T-cell (primary cell): Measurements from ENCODE around the gene QRICH2. TPM values are rescaled to one million over a fixed set of nuclear protein-coding genes. Genes with fewer than 3 reads are reported as not detected.

Source experiments
- ATAC-seq, 4 experiments: fragments of 200-7000 bp in 3 of 4; fragments of 150-1000 bp in 1 of 4; cut with Tn5 transposase; replicated peaks in 1 of 4; 1 replicate in 3 of 4; 2 replicates in 1 of 4; pipeline ENCODE4 v1.10.0; 2021; ENCODE audit warnings: moderate library complexity in 3 of 4, mild to moderate bottlenecking in 2 of 4, moderate number of reproducible peaks in 1 of 4
- CTCF ChIA-PET, 2 donors: fragments of 300-600 bp; sonication (Branson Sonifier 250); formaldehyde crosslinking; loops; one replicate each; lab custom pipeline; 2022; ENCODE audit warnings: antibody characterized with exemption in 2 of 2; lab: Charles Lee
- POLR2A ChIA-PET, 2 donors: fragments of 300-600 bp; sonication (Branson Sonifier 250); formaldehyde crosslinking; loops; one replicate each; lab custom pipeline; 2022; ENCODE audit warnings: antibody characterized with exemption in 2 of 2; lab: Charles Lee
- DNase-seq, 35 experiments: peaks; one replicate each; pipeline versions ENCODE4 v3.0.0 to v3.0.0-alpha.2; 2013 to 2023
- H3K27ac ChIP-seq: one replicate; pipeline ENCODE4 v1.5.1; 2013; ENCODE audit warnings: low read length
- H3K27me3 ChIP-seq, 2 experiments: replicated peaks in 1 of 2; 1 replicate in 1 of 2; 2 replicates in 1 of 2; pipeline versions ENCODE4 v1.6.1 to v1.7.0; 2013; ENCODE audit warnings: low read length in 1 of 2, mixed read lengths in 1 of 2; ENCODE audit not compliant: control insufficient read depth in 2 of 2, insufficient read depth in 2 of 2; ENCODE audit errors: extremely low read depth in 1 of 2
- H3K36me3 ChIP-seq, 2 donors: 1 replicate in 1 of 2; 2 replicates in 1 of 2; pipeline versions ENCODE4 v1.6.1 to v1.7.0; 2013; ENCODE audit warnings: low read length in 1 of 2; ENCODE audit not compliant: control insufficient read depth in 2 of 2, insufficient read depth in 1 of 2; ENCODE audit errors: extremely low read depth in 1 of 2
- H3K4me1 ChIP-seq, 2 experiments: 1 replicate in 1 of 2; 2 replicates in 1 of 2; pipeline versions ENCODE4 v1.6.1 to v1.7.0; 2013; ENCODE audit warnings: low read length in 2 of 2, mixed read lengths in 1 of 2; ENCODE audit not compliant: insufficient read depth in 2 of 2, control insufficient read depth in 1 of 2; ENCODE audit errors: extremely low read depth in 1 of 2
- H3K4me3 ChIP-seq, 2 donors: 1 replicate in 1 of 2; 2 replicates in 1 of 2; pipeline versions ENCODE4 v1.5.1 to v1.7.0; 2013; ENCODE audit warnings: mild to moderate bottlenecking in 2 of 2, low read length in 1 of 2, moderate library complexity in 1 of 2; ENCODE audit not compliant: control insufficient read depth in 1 of 2; ENCODE audit errors: extremely low read depth in 1 of 2
- H3K9me3 ChIP-seq: 2 replicates; pipeline ENCODE4 v1.7.0; 2013
- H3K27ac Mint-ChIP-seq, 2 donors: one replicate each; pipeline ENCODE4 v1.8.0; 2020 to 2021; ENCODE audit warnings: mild to moderate bottlenecking in 2 of 2, mixed read lengths in 2 of 2
- H3K27me3 Mint-ChIP-seq, 2 donors: one replicate each; pipeline ENCODE4 v1.8.0; 2021 to 2022; ENCODE audit warnings: mixed read lengths in 2 of 2
- H3K36me3 Mint-ChIP-seq: one replicate; pipeline ENCODE4 v1.8.0; 2021; ENCODE audit warnings: mixed read lengths
- H3K4me1 Mint-ChIP-seq, 3 donors: one replicate each; pipeline ENCODE4 v1.8.0; 2020 to 2022; ENCODE audit warnings: mixed read lengths in 3 of 3, mild to moderate bottlenecking in 1 of 3
- H3K4me3 Mint-ChIP-seq, 3 donors: one replicate each; pipeline ENCODE4 v1.8.0; 2020 to 2022; ENCODE audit warnings: mild to moderate bottlenecking in 3 of 3, mixed read lengths in 3 of 3, moderate library complexity in 3 of 3
- H3K9me3 Mint-ChIP-seq, 3 donors: one replicate each; pipeline ENCODE4 v1.8.0; 2020 to 2022; ENCODE audit warnings: mixed read lengths in 3 of 3
- WGBS: methylation state at CpG from one replicate; pipeline ENCODE4 v1.1.5; 2013; ENCODE audit warnings: missing lambda C conversion rate; ENCODE audit not compliant: insufficient coverage; 5-methylcytosine and 5-hydroxymethylcytosine counted together
- total RNA-seq, 35 experiments: library from RNA in 6 of 35; stranded (reverse) in 6 of 35; fragments of 120-200 nt in 1 of 35; gene quantifications; one replicate each; pipeline versions ENCODE4 v1.2.1 to v1.2.4 and lab custom pipeline; 2013 to 2026

The QRICH2 gene
- total RNA-seq, 5 donors from 2014 or later (not counting 1 experiment from before 2014, with no cell fraction given): 3.0 to 4.3 (median 3.4) TPM

DNA sequence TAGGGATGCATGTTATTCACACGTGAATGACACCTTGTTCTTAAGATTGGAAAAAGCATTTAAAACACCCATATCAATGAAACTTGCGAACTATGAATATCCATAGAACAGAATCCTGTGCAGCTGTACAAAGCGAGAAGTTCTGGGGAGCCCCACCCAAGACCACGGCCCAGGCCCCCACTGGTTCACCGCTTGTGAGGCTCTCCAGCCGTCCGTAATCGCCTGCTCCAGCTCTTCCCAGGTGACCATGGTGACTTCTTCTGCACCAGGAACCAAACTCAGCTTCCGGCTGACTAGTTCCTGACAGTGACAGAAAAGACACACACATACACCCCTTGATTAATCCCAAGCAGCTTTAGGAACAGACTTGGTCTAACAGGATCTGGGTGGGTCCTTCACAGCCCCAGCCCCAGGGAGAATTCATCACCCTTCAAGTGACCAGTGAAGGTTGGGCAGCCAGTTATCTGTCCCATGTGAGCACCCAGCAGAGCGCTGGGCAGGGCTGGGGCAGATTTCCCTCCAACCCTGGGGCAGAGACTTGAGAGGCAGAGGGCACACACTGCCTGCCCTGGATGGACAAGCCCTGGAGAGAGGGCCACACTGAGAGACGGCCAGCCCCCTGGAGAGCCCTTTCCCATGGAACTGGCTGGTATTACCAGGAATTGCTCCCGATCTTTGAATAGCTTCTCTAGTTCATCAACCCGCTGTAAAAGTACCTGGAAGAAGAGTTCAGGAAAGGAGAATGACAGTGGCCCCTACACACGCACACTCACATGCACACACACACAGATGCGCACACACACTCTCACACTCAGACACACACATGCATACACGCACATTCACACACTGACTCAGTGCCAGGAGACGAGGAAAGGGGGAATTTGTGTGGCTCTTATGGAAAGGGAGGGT is 3.6 kb downstream of the QRICH2 start:
- POLR2A ChIA-PET: no interaction called here
- H3K4me1 Mint-ChIP-seq: peaks cover 0 to 1% (median 0%) of the 10 kb centered on the region in 3 donors
- Histone ChIP-seq H3K36me3 (peaks cover 0 to 4% of the 10 kb centered on the region in 2 donors), H3K27me3 (no peaks in the 10 kb centered on the region), H3K9me3 (no peaks in the 10 kb centered on the region), H3K4me1 (no peaks in the 10 kb centered on the region), H3K27ac (no peak overlapping the region), H3K4me3 (no peak overlapping the region)
- CTCF ChIA-PET: interaction anchor here (0.7 to 3.7 kb wide), 4 partner anchors 93 to 388 kb away, joined by 4 to 29 read pairs (median 4); no protein-coding TSS in a partner anchor
- H3K27ac Mint-ChIP-seq: no peak overlapping the region
- H3K9me3 Mint-ChIP-seq: no peaks in the 10 kb centered on the region
- no peak overlapping the region for H3K4me3 Mint-ChIP-seq
- no peak for DNase-seq
- WGBS: 94% methylated on average over 10 of the region's 17 CpGs
- no peak for ATAC-seq
- peaks cover 2% of the 10 kb centered on the region for H3K36me3 Mint-ChIP-seq
- H3K27me3 Mint-ChIP-seq: no peaks in the 10 kb centered on the region

DNA sequence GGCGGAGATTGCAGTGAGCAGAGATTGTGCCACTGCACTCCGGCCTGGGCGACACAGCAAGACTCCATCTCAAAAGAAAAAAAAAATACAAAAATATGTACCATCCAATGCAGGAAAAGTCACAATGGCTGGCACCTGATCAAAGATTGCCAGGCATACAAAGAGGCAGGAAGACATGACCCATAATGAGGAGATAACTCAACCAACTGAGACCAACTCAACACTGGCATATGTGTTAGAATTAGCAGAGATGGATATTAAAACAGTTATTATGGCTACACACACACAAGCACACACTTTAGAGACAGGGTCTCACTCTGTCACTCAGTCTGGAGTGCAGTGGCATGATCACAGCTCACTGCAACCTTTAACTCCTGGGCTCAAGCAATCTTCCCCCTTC is 10.6 kb downstream of the QRICH2 start:
- ChIA-PET CTCF (interaction anchor here in 1 of 2 donors (0.5 to 1.1 kb wide), 7 partner anchors 100 to 388 kb away, joined by 3 to 10 read pairs (median 5); no protein-coding TSS in a partner anchor), POLR2A (interaction anchor here in 1 of 2 donors (0.7 kb wide), 1 partner anchor 179 kb away, joined by 9 read pairs; no protein-coding TSS in a partner anchor)
- H3K27ac ChIP-seq: no peak overlapping the region
- no peaks in the 10 kb centered on the region for H3K4me1 ChIP-seq
- no peaks in the 10 kb centered on the region for H3K27me3 ChIP-seq
- H3K36me3 ChIP-seq: no peaks in the 10 kb centered on the region
- Mint-ChIP-seq H3K36me3 (no peaks in the 10 kb centered on the region), H3K27ac (no peak overlapping the region), H3K4me3 (no peak overlapping the region), H3K27me3 (no peaks in the 10 kb centered on the region), H3K4me1 (peaks cover 0 to 3% (median 2%) of the 10 kb centered on the region in 3 donors), H3K9me3 (no peaks in the 10 kb centered on the region)
- H3K9me3 ChIP-seq: no peaks in the 10 kb centered on the region
- ATAC-seq (no peak), DNase-seq (no peak)
- H3K4me3 ChIP-seq: no peak overlapping the region
- no CpG with 5 or more reads among the region's 3 CpGs for WGBS

DNA sequence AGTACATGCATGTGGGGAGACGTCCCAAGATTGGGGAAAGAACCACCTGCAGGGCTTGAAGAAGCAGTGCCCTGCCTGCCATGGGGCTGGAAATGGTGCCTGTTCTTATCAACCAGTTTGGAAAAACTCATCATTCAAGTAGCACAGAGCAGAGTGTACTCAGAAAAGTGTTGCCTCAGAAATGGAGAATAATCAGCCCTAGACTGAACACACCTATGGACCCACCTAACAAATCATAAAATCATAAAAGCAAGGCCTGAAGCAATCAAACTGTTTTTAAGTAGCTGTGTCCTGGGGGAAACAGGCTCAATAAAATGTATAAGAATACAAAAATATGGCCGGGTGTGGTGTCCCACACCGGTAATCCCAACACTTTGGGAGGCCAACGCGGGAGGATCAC is 11.2 kb downstream of the QRICH2 start:
- Histone ChIP-seq H3K27ac (no peak overlapping the region), H3K36me3 (no peaks in the 10 kb centered on the region), H3K4me1 (no peaks in the 10 kb centered on the region), H3K27me3 (no peaks in the 10 kb centered on the region), H3K9me3 (no peaks in the 10 kb centered on the region), H3K4me3 (no peak overlapping the region)
- H3K4me3 Mint-ChIP-seq: no peak overlapping the region
- POLR2A ChIA-PET: no interaction called here
- CTCF ChIA-PET: interaction anchor here in 1 of 2 donors (0.5 to 1.1 kb wide), 2 partner anchors 101 to 387 kb away, joined by 5 to 6 read pairs; no protein-coding TSS in a partner anchor
- H3K36me3 Mint-ChIP-seq: no peaks in the 10 kb centered on the region
- no peak overlapping the region for H3K27ac Mint-ChIP-seq
- no CpG with 5 or more reads among the region's 5 CpGs for WGBS
- no peaks in the 10 kb centered on the region for H3K27me3 Mint-ChIP-seq
- DNase-seq: no peak
- no peaks in the 10 kb centered on the region for H3K9me3 Mint-ChIP-seq
- ATAC-seq: no peak
- H3K4me1 Mint-ChIP-seq: peaks cover 0 to 3% (median 2%) of the 10 kb centered on the region in 3 donors

DNA sequence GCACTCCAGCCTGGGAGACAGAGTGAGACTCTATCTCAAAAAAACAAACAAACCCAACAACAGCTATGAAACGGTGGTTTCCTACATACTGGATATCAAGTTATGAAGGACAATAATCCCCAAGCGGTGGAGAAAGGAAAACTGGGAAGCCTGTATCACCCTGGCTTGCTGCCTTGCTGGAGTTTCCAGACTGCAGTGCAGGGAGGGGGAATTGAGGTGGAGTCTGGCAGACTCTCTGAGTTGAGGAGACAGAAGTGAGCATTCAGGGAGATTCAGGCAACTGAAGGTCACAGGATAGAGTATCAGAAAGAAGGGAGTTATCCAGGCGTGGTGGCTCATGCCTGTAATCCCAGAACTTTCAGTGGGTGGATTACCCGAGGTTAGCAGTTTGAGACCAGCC is 11.9 kb downstream of the QRICH2 start:
- H3K4me3 Mint-ChIP-seq: no peak overlapping the region
- no peaks in the 10 kb centered on the region for H3K36me3 Mint-ChIP-seq
- POLR2A ChIA-PET: no interaction called here
- ATAC-seq: no peak
- H3K36me3 ChIP-seq: peaks cover 0 to 3% of the 10 kb centered on the region in 2 donors
- H3K27ac ChIP-seq: no peak overlapping the region
- H3K4me3 ChIP-seq: no peak overlapping the region
- no peaks in the 10 kb centered on the region for H3K9me3 ChIP-seq
- no peak for DNase-seq
- no peaks in the 10 kb centered on the region for H3K4me1 ChIP-seq
- 100% methylated on average over 1 of the region's 4 CpGs for WGBS
- H3K4me1 Mint-ChIP-seq: peaks cover 0 to 3% (median 2%) of the 10 kb centered on the region in 3 donors
- CTCF ChIA-PET: interaction anchor here in 1 of 2 donors (1.1 kb wide), 1 partner anchor 386 kb away, joined by 5 read pairs; no protein-coding TSS in a partner anchor
- H3K9me3 Mint-ChIP-seq: no peaks in the 10 kb centered on the region
- H3K27me3 ChIP-seq: no peaks in the 10 kb centered on the region
- no peaks in the 10 kb centered on the region for H3K27me3 Mint-ChIP-seq
- H3K27ac Mint-ChIP-seq: no peak overlapping the region

DNA sequence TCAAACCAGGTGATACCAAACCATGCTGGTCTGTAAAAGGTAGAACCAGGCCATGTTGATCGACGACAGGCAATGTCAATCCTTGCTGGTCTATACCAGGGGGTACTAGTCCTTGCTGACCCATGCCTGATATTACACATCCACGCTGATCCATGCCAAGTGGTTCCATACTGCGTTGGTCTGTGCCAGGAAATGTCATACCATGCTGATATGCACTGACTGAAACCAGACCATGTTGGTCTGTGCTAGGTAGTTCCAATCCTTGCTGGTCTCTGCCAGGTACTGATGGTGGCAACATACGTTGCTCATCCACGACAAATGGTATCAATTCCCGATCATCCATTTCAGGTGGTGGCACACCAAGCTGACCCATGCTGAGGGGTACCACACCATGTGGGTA is 15.0 kb downstream of the QRICH2 start:
- no peak for DNase-seq
- no peak overlapping the region for H3K27ac Mint-ChIP-seq
- POLR2A ChIA-PET: no interaction called here
- H3K27me3 Mint-ChIP-seq: no peaks in the 10 kb centered on the region
- no peak overlapping the region for H3K27ac ChIP-seq
- no peaks in the 10 kb centered on the region for H3K4me1 ChIP-seq
- H3K4me3 Mint-ChIP-seq: no peak overlapping the region
- no peaks in the 10 kb centered on the region for H3K9me3 Mint-ChIP-seq
- no peaks in the 10 kb centered on the region for H3K4me1 Mint-ChIP-seq
- no peaks in the 10 kb centered on the region for H3K9me3 ChIP-seq
- no peak for ATAC-seq
- CTCF ChIA-PET: no interaction called here
- WGBS: 95% methylated on average over 7 of the region's 7 CpGs
- peaks cover 3% of the 10 kb centered on the region for H3K36me3 Mint-ChIP-seq
- H3K4me3 ChIP-seq: no peak overlapping the region
- no peaks in the 10 kb centered on the region for H3K27me3 ChIP-seq
- peaks cover 0 to 6% of the 10 kb centered on the region in 2 donors for H3K36me3 ChIP-seq

DNA sequence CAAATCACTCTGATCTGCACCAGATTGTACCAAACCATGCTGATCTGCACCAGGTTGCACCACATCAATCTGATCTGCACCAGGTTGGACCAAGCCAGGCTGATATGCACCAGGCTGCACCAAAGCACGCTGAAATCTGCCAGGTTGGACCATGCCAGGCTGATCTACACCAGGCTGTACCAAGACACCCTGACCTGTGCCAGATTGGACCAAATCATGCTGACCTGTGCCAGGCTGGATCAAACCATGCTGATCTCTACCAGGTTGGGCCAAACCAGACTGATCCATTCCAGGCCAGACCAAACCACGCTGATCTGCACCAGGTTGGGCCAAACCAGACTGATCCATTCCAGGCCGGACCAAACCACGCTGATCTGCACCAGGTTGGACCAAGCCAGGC is 15.5 kb downstream of the QRICH2 start:
- Mint-ChIP-seq H3K36me3 (peaks cover 3% of the 10 kb centered on the region), H3K4me3 (no peak overlapping the region), H3K4me1 (no peaks in the 10 kb centered on the region), H3K9me3 (no peaks in the 10 kb centered on the region), H3K27me3 (no peaks in the 10 kb centered on the region), H3K27ac (no peak overlapping the region)
- no peaks in the 10 kb centered on the region for H3K9me3 ChIP-seq
- H3K4me3 ChIP-seq: no peak overlapping the region
- DNase-seq: no peak
- ChIA-PET CTCF (no interaction called here), POLR2A (no interaction called here)
- no peaks in the 10 kb centered on the region for H3K27me3 ChIP-seq
- H3K4me1 ChIP-seq: no peaks in the 10 kb centered on the region
- no peak overlapping the region for H3K27ac ChIP-seq
- peaks cover 0 to 6% of the 10 kb centered on the region in 2 donors for H3K36me3 ChIP-seq
- 94% methylated on average over 4 of the region's 4 CpGs for WGBS
- ATAC-seq: no peak
